Peyer's patch (tissue), 4 donors: Measurements from ENCODE around the gene KMT5B.

Source experiments
- POLR2A ChIP-seq, 2 donors: fragments of 450-650 bp; IDR thresholded peaks; one replicate each; pipeline ENCODE4 v1.5.1; 2017; ENCODE audit warnings: antibody characterized with exemption in 2 of 2, mild to moderate bottlenecking in 2 of 2, moderate library complexity in 2 of 2
- TF ChIP-seq, protein P1 (sequence below), 6 experiments: fragments of 450-650 bp in 4 of 6; fragments of 200-600 bp in 2 of 6; sonication (generic) in 1 of 6; IDR thresholded peaks; one replicate each; pipeline ENCODE4 v1.5.1; 2017 to 2019; ENCODE audit warnings: antibody characterized with exemption in 6 of 6, mild to moderate bottlenecking in 3 of 6, moderate library complexity in 1 of 6

DNA sequence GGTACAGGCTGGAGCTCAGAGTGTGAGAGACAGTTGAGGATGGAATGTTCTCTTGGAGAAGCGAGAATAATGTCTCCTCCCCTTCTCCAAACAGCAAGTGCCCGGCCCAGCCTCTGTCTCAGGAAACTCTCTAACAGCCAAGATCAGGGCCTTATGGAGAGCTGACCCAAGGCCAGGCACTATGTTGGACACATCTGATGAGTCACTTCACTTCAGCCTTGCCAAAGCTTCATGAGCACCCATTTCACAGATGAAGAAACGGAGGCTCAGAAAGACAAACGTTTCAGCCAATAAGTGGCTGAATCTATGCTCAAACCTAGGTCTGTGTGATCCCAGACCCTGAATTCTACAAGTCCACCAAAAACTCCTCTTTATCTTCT is 69.8 kb downstream of the KMT5B start:
- TF ChIP-seq, protein P1, sequence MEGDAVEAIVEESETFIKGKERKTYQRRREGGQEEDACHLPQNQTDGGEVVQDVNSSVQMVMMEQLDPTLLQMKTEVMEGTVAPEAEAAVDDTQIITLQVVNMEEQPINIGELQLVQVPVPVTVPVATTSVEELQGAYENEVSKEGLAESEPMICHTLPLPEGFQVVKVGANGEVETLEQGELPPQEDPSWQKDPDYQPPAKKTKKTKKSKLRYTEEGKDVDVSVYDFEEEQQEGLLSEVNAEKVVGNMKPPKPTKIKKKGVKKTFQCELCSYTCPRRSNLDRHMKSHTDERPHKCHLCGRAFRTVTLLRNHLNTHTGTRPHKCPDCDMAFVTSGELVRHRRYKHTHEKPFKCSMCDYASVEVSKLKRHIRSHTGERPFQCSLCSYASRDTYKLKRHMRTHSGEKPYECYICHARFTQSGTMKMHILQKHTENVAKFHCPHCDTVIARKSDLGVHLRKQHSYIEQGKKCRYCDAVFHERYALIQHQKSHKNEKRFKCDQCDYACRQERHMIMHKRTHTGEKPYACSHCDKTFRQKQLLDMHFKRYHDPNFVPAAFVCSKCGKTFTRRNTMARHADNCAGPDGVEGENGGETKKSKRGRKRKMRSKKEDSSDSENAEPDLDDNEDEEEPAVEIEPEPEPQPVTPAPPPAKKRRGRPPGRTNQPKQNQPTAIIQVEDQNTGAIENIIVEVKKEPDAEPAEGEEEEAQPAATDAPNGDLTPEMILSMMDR (IDR thresholded peaks at IDR 0.05): no peak
- TF ChIP-seq POLR2A (IDR thresholded peaks at IDR 0.05): no peak
